ENCODE results near the gene KATNB1.

KATNB1 gene

GRCh38 chr16:57732714-57733113 is 2.9 kb upstream of the KATNB1 start:
- Mint-ChIP-seq H3K27ac (no peak overlapping the region), H3K4me3 (peak overlapping the region in 1 of 2 donors; percentile 91)
- DNase-seq: no peak

GRCh38 chr16:57734308-57734924 is 1.2 kb upstream of the KATNB1 start:
- Mint-ChIP-seq H3K27ac (peak overlapping the region; percentile 94 to 95), H3K4me3 (peak overlapping the region; percentile 91 to 98), H3K27me3 (no peaks in the 10 kb centered on the region), H3K36me3 (ENCODE audit: insufficient read depth) (peaks cover 20% of the 10 kb centered on the region), H3K4me1 (ENCODE audit: low read depth in 2 of 2) (peaks cover 24 to 25% of the 10 kb centered on the region in 2 donors), H3K9me3 (peaks cover 0 to 1% of the 10 kb centered on the region in 2 donors)
- DNase-seq (no peak), ATAC-seq (replicated peaks) (no peak)

More at GRCh38 chr16:57732714-57733113, 2.9 kb upstream of the KATNB1 start:
- Mint-ChIP-seq H3K27me3 (no peaks in the 10 kb centered on the region), H3K9me3 (peaks cover 0 to 1% of the 10 kb centered on the region in 2 donors), H3K36me3 (ENCODE audit: insufficient read depth) (peaks cover 20% of the 10 kb centered on the region), H3K4me1 (ENCODE audit: low read depth in 2 of 2) (peaks cover 24% of the 10 kb centered on the region in 2 donors)
- no peak for ATAC-seq (replicated peaks)

- peak; percentile 95 to 97 (median 96) for DNase-seq
- peak overlapping the region; percentile 94 to 95 for H3K27ac Mint-ChIP-seq
- H3K36me3 Mint-ChIP-seq (ENCODE audit: insufficient read depth): peaks cover 20% of the 10 kb centered on the region
- H3K9me3 Mint-ChIP-seq: no peaks in the 10 kb centered on the region
- peaks cover 24 to 25% of the 10 kb centered on the region in 2 donors for H3K4me1 Mint-ChIP-seq (ENCODE audit: low read depth in 2 of 2)
- H3K4me3 Mint-ChIP-seq: peak overlapping the region; percentile 91 to 98
- H3K27me3 Mint-ChIP-seq: no peaks in the 10 kb centered on the region
- ATAC-seq (replicated peaks): peak; percentile 85
These were observed 430 bp upstream of the KATNB1 start for GRCh38 chr16:57734925-57735754.

- Mint-ChIP-seq H3K27me3 (no peaks in the 10 kb centered on the region), H3K4me1 (ENCODE audit: low read depth in 2 of 2) (peaks cover 24 to 25% of the 10 kb centered on the region in 2 donors), H3K27ac (peak overlapping the region; percentile 94 to 95), H3K36me3 (ENCODE audit: insufficient read depth) (peaks cover 20% of the 10 kb centered on the region), H3K4me3 (peak overlapping the region; percentile 91 to 98), H3K9me3 (no peaks in the 10 kb centered on the region)
- ATAC-seq (replicated peaks) (no peak), DNase-seq (peak in 1 of 3 experiments; percentile 29)
These were observed 1.1 kb downstream of the KATNB1 start for GRCh38 chr16:57736419-57737351.

GRCh38 chr16:57738844-57739243 is 3.3 kb downstream of the KATNB1 start:
- peaks cover 28% of the 10 kb centered on the region for H3K36me3 Mint-ChIP-seq (ENCODE audit: insufficient read depth)
- H3K4me3 Mint-ChIP-seq: no peak overlapping the region
- ATAC-seq (replicated peaks): no peak

GRCh38 chr16:57739756-57740422 is 4.3 kb downstream of the KATNB1 start:
- Mint-ChIP-seq H3K27ac (no peak overlapping the region), H3K4me3 (no peak overlapping the region), H3K36me3 (ENCODE audit: insufficient read depth) (peaks cover 23% of the 10 kb centered on the region), H3K9me3 (no peaks in the 10 kb centered on the region), H3K27me3 (no peaks in the 10 kb centered on the region), H3K4me1 (ENCODE audit: low read depth in 2 of 2) (peaks cover 18 to 19% of the 10 kb centered on the region in 2 donors)
- DNase-seq: no peak
- no peak for ATAC-seq (replicated peaks)

More at GRCh38 chr16:57738844-57739243, 3.3 kb downstream of the KATNB1 start:
- peaks cover 19 to 23% of the 10 kb centered on the region in 2 donors for H3K4me1 Mint-ChIP-seq (ENCODE audit: low read depth in 2 of 2)
- no peaks in the 10 kb centered on the region for H3K9me3 Mint-ChIP-seq
- no peaks in the 10 kb centered on the region for H3K27me3 Mint-ChIP-seq
- H3K27ac Mint-ChIP-seq: no peak overlapping the region
- no peak for DNase-seq

- H3K27ac Mint-ChIP-seq: no peak overlapping the region
- no peaks in the 10 kb centered on the region for H3K27me3 Mint-ChIP-seq
- peaks cover 14 to 16% of the 10 kb centered on the region in 2 donors for H3K4me1 Mint-ChIP-seq (ENCODE audit: low read depth in 2 of 2)
- DNase-seq: no peak
- no peak for ATAC-seq (replicated peaks)
- H3K9me3 Mint-ChIP-seq: no peaks in the 10 kb centered on the region
- peaks cover 16% of the 10 kb centered on the region for H3K36me3 Mint-ChIP-seq (ENCODE audit: insufficient read depth)
- no peak overlapping the region for H3K4me3 Mint-ChIP-seq
These were observed 5.0 kb downstream of the KATNB1 start for GRCh38 chr16:57740423-57741071.

- Mint-ChIP-seq H3K4me1 (ENCODE audit: low read depth in 2 of 2) (peaks cover 5 to 6% of the 10 kb centered on the region in 2 donors), H3K4me3 (no peak overlapping the region), H3K9me3 (no peaks in the 10 kb centered on the region), H3K27me3 (no peaks in the 10 kb centered on the region), H3K27ac (peak overlapping the region in 1 of 2 donors; percentile 16), H3K36me3 (ENCODE audit: insufficient read depth) (peaks cover 10% of the 10 kb centered on the region)
- DNase-seq: no peak
- ATAC-seq (replicated peaks): no peak
These were observed 6.2 kb downstream of the KATNB1 start for GRCh38 chr16:57741660-57742191.

GRCh38 chr16:57742543-57742942 is 7.0 kb downstream of the KATNB1 start:
- no peak for DNase-seq
- H3K27ac Mint-ChIP-seq: no peak overlapping the region

GRCh38 chr16:57743458-57743857 is 7.9 kb downstream of the KATNB1 start:
- no peak for ATAC-seq (replicated peaks)
- H3K27me3 Mint-ChIP-seq: no peaks in the 10 kb centered on the region
- H3K36me3 Mint-ChIP-seq (ENCODE audit: insufficient read depth): peaks cover 10% of the 10 kb centered on the region
- H3K9me3 Mint-ChIP-seq: no peaks in the 10 kb centered on the region
- peak overlapping the region in 1 of 2 donors; percentile 65 for H3K27ac Mint-ChIP-seq
- H3K4me3 Mint-ChIP-seq: no peak overlapping the region
- peaks cover 0 to 2% of the 10 kb centered on the region in 2 donors for H3K4me1 Mint-ChIP-seq (ENCODE audit: low read depth in 2 of 2)
- DNase-seq: no peak

More at GRCh38 chr16:57742543-57742942, 7.0 kb downstream of the KATNB1 start:
- H3K27me3 Mint-ChIP-seq: no peaks in the 10 kb centered on the region
- H3K9me3 Mint-ChIP-seq: no peaks in the 10 kb centered on the region
- H3K36me3 Mint-ChIP-seq (ENCODE audit: insufficient read depth): peaks cover 10% of the 10 kb centered on the region
- ATAC-seq (replicated peaks): no peak
- peaks cover 0 to 2% of the 10 kb centered on the region in 2 donors for H3K4me1 Mint-ChIP-seq (ENCODE audit: low read depth in 2 of 2)
- no peak overlapping the region for H3K4me3 Mint-ChIP-seq

GRCh38 chr16:57743886-57744641 is 8.5 kb downstream of the KATNB1 start:
- no peaks in the 10 kb centered on the region for H3K4me1 Mint-ChIP-seq (ENCODE audit: low read depth in 2 of 2)
- no peaks in the 10 kb centered on the region for H3K27me3 Mint-ChIP-seq
- ATAC-seq (replicated peaks) (no peak), DNase-seq (no peak)
- peaks cover 10% of the 10 kb centered on the region for H3K36me3 Mint-ChIP-seq (ENCODE audit: insufficient read depth)
- no peak overlapping the region for H3K4me3 Mint-ChIP-seq
- H3K27ac Mint-ChIP-seq: peak overlapping the region in 1 of 2 donors; percentile 65
- H3K9me3 Mint-ChIP-seq: no peaks in the 10 kb centered on the region

- H3K27me3 Mint-ChIP-seq: no peaks in the 10 kb centered on the region
These were observed 9.0 kb downstream of the KATNB1 start for GRCh38 chr16:57744642-57744903.

More at GRCh38 chr16:57744642-57744903, 9.0 kb downstream of the KATNB1 start:
- H3K4me1 Mint-ChIP-seq (ENCODE audit: low read depth in 2 of 2): no peaks in the 10 kb centered on the region
- H3K36me3 Mint-ChIP-seq (ENCODE audit: insufficient read depth): peaks cover 10% of the 10 kb centered on the region
- no peak for ATAC-seq (replicated peaks)
- no peak for DNase-seq
- no peak overlapping the region for H3K4me3 Mint-ChIP-seq
- no peak overlapping the region for H3K27ac Mint-ChIP-seq
- no peaks in the 10 kb centered on the region for H3K9me3 Mint-ChIP-seq
